Esophagus muscularis mucosa (tissue), 4 donors: ENCODE data around the gene PRRC2B. TPM values are rescaled to one million over a fixed set of nuclear protein-coding genes. Genes with fewer than 3 reads are reported as not detected.
"Not testable (repeated sequence)": the region's sequence is repeated elsewhere in the genome, so short reads cannot be mapped to it uniquely, and the experiment has no call there.

Experiments used
- DNase-seq: peaks from one replicate; pipeline ENCODE4 v3.0.0-alpha.2; 2017; ENCODE audit errors: extremely low spot score
- H3K27ac ChIP-seq, 4 donors: fragments of 200-600 bp; sonication (generic); replicated peaks in 1 of 4; 1 replicate in 3 of 4; 2 replicates in 1 of 4; pipeline ENCODE4 v1.5.1; 2016 to 2019; ENCODE audit warnings: mild to moderate bottlenecking in 1 of 4
- H3K27me3 ChIP-seq, 4 donors: fragments of 200-600 bp; sonication (generic); one replicate each; pipeline versions ENCODE4 v1.5.1 to v1.6.0; 2016 to 2019
- H3K36me3 ChIP-seq, 4 donors: fragments of 200-600 bp; sonication (generic); one replicate each; pipeline ENCODE4 v1.5.1; 2016 to 2019
- H3K4me1 ChIP-seq, 4 donors: fragments of 200-600 bp; sonication (generic); one replicate each; pipeline ENCODE4 v1.5.1; 2016 to 2019
- H3K4me3 ChIP-seq, 4 donors: fragments of 200-600 bp; sonication (generic); 1 replicate in 2 of 4; 2 replicates in 2 of 4; pipeline ENCODE4 v1.5.1; 2016 to 2019; ENCODE audit warnings: mild to moderate bottlenecking in 4 of 4, moderate library complexity in 1 of 4
- H3K9me3 ChIP-seq, 4 donors: fragments of 200-600 bp; sonication (generic); 1 replicate in 3 of 4; 2 replicates in 1 of 4; pipeline ENCODE4 v1.5.1; 2016 to 2019
- EP300 ChIP-seq: sonication (generic); formaldehyde crosslinking; IDR thresholded peaks from one replicate; pipeline ENCODE4 v1.6.1; 2017; ENCODE audit warnings: antibody characterized with exemption
- POLR2A ChIP-seq: fragments of 450-650 bp; IDR thresholded peaks from one replicate; pipeline ENCODE4 v1.6.1; 2017; ENCODE audit warnings: antibody characterized with exemption, moderate library complexity, mild to moderate bottlenecking, low read depth
- POLR2AphosphoS5 ChIP-seq, 2 donors: sonication (generic); formaldehyde crosslinking; IDR thresholded peaks; one replicate each; pipeline ENCODE4 v1.6.1; 2017; ENCODE audit warnings: antibody characterized with exemption in 2 of 2
- WGBS: methylation state at CpG from one replicate; pipeline ENCODE4 v1.1.5; 2018; 5-methylcytosine and 5-hydroxymethylcytosine counted together
- intact Hi-C: fragments of 100-400 bp; cut with DNase I; formaldehyde crosslinking; loops from one replicate; pipeline ENCODE4 v1.15.1; 2023
- total RNA-seq, 4 donors: library from RNA; depleted of rRNA; stranded (reverse); fragments of >200 nt; gene quantifications; one replicate each; pipeline versions ENCODE4 v1.1.0 to v1.2.1, GENCODE V29; 2016
- TF ChIP-seq, protein P1 (sequence below), 3 experiments: fragments of 200-600 bp in 2 of 3; fragments of 450-650 bp in 1 of 3; sonication (generic) in 2 of 3; IDR thresholded peaks; one replicate each; pipeline ENCODE4 v1.5.1; 2017 to 2019; ENCODE audit warnings: antibody characterized with exemption in 3 of 3, mild to moderate bottlenecking in 2 of 3, moderate library complexity in 1 of 3

Gene PRRC2B
- 100 to 1,000 TPM; 109 to 226 (median 148) TPM for total RNA-seq

GRCh38 chr9:131393622-131394463, at the start of gene PRRC2B:
Gene PRRC2B, plus strand, starts transcription at chr9:131394086. Its CDS starts 36,059 bp downstream, at chr9:131430145.
- WGBS, result 2% methylated on average over 26 of the region's 114 CpGs
- no peaks in the 10 kb centered on the region for H3K27me3 ChIP-seq
- H3K36me3 ChIP-seq, result no peaks in the 10 kb centered on the region
- H3K4me3 ChIP-seq, result peak within 1 kb of the TSS; percentile 78 to 89 (median 82)
- intact Hi-C loops, result no loop called here
- TF ChIP-seq EP300, result no peak
- peak; percentile 54 to 76 for TF ChIP-seq POLR2AphosphoS5 (IDR thresholded peaks at IDR 0.05)
- TF ChIP-seq, protein P1, sequence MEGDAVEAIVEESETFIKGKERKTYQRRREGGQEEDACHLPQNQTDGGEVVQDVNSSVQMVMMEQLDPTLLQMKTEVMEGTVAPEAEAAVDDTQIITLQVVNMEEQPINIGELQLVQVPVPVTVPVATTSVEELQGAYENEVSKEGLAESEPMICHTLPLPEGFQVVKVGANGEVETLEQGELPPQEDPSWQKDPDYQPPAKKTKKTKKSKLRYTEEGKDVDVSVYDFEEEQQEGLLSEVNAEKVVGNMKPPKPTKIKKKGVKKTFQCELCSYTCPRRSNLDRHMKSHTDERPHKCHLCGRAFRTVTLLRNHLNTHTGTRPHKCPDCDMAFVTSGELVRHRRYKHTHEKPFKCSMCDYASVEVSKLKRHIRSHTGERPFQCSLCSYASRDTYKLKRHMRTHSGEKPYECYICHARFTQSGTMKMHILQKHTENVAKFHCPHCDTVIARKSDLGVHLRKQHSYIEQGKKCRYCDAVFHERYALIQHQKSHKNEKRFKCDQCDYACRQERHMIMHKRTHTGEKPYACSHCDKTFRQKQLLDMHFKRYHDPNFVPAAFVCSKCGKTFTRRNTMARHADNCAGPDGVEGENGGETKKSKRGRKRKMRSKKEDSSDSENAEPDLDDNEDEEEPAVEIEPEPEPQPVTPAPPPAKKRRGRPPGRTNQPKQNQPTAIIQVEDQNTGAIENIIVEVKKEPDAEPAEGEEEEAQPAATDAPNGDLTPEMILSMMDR (IDR thresholded peaks at IDR 0.05), result peak; percentile 47 to 89 (median 66)
- TF ChIP-seq POLR2A, result no peak
- H3K27ac ChIP-seq, result peak within 1 kb of the TSS; percentile 98 to 99 (median 98)
- no peak for DNase-seq
- H3K9me3 ChIP-seq, result no peaks in the 10 kb centered on the region
- peaks cover 42 to 52% (median 48%) of the 10 kb centered on the region in 4 donors for H3K4me1 ChIP-seq

DNA sequence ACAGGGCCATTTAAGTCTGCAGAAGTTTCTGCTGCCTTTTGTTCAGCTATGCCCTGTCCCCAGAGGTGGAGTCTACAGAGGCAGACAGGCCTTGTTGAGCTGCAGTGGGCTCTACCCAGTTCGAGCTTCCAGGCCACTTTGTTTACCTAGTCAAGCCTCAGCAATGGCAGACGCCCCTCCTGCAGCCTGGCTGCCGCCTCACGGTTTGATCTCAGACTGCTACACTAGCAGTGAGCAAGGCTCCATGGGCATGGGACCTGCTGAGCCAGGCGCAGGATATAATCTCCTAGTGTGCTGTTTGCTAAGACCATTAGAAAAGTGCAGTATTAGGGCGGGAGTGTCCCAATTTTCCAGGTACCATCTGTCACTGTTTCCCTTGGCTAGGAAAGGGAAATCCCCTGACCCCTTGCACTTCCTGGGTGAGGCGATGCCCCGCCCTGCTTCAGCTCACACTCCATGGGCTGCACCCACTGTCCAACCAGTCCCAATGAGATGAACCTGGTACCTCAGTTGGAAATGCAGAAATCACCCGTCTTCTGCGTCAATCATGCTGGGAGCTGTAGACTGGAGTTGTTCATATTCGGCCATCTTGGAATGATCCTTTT, 48.9 kb upstream of the PRRC2B start:
- not testable (repeated sequence) for H3K4me3 ChIP-seq, H3K4me1 ChIP-seq, H3K9me3 ChIP-seq, H3K27ac ChIP-seq, H3K36me3 ChIP-seq, DNase-seq
- intact Hi-C loops, result loop anchor here (5.0 kb wide), 1 partner anchor 132 kb away; no protein-coding TSS in a partner anchor
- WGBS, result 94% methylated on average over 11 of the region's 11 CpGs
- H3K27me3 ChIP-seq, result peaks cover 0 to 21% (median 2%) of the 10 kb centered on the region in 4 donors

GRCh38 chr9:131346559-131346958, 47.3 kb upstream of the PRRC2B start:
- Histone ChIP-seq H3K27me3 (peaks cover 0 to 21% (median 2%) of the 10 kb centered on the region in 4 donors), H3K36me3 (no peaks in the 10 kb centered on the region), H3K9me3 (no peaks in the 10 kb centered on the region), H3K27ac (no peak overlapping the region), H3K4me3 (no peak overlapping the region), H3K4me1 (peaks cover 3 to 13% (median 10%) of the 10 kb centered on the region in 4 donors)
- DNase-seq, result no peak
- 85% methylated on average over 6 of the region's 6 CpGs for WGBS
- TF ChIP-seq, protein P1 (IDR thresholded peaks at IDR 0.05), result no peak
- TF ChIP-seq POLR2A (no peak), POLR2AphosphoS5 (IDR thresholded peaks at IDR 0.05) (no peak), EP300 (no peak)
- intact Hi-C loops, result loop anchor here (5.0 kb wide), 1 partner anchor 131 kb away; no protein-coding TSS in a partner anchor

DNA sequence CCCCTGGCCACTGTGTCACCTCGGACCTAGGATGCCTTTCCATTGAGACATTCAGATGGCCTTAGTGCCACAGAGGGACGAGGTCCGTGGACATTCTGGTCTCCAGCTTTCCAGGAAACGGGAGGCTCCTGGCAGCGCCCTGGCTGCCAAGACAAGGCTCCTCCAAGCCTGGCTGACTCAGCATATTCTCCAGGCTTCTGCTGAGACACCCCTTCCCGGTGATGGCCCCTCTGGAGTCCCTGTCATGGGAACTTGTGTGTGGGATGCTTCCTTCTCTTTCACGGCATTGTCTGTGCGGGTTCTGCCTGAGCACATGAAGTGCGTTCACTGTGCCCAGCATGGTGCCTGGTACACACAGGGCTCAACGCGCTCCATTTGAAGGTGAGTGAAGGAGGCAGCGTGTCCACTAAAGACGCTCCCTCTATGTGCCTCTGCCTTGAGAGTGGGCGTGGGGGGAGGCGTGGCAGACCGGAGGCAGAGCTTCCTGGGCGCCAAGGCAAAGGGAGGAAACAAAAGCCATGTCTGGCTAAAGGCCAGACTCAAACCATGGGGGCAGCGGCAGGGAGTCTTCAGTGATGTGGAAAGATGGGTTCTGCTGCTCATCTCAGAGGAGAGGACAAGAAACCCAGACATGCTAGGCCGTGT, 46.4 kb upstream of the PRRC2B start:
- H3K27ac ChIP-seq, result no peak overlapping the region
- peaks cover 3 to 13% (median 10%) of the 10 kb centered on the region in 4 donors for H3K4me1 ChIP-seq
- no peaks in the 10 kb centered on the region for H3K9me3 ChIP-seq
- no peak for TF ChIP-seq POLR2AphosphoS5 (IDR thresholded peaks at IDR 0.05)
- no peak for TF ChIP-seq POLR2A
- TF ChIP-seq, protein P1 (IDR thresholded peaks at IDR 0.05), result no peak
- TF ChIP-seq EP300, result no peak
- intact Hi-C loops, result loop anchor here (5.0 kb wide), 1 partner anchor 130 kb away; no protein-coding TSS in a partner anchor
- H3K4me3 ChIP-seq, result no peak overlapping the region
- peaks cover 0 to 21% (median 2%) of the 10 kb centered on the region in 4 donors for H3K27me3 ChIP-seq
- H3K36me3 ChIP-seq, result no peaks in the 10 kb centered on the region
- no peak for DNase-seq
- WGBS, result 82% methylated on average over 14 of the region's 19 CpGs
